HCEC 1CT (cell line): ENCODE measurements around the gene C3orf22.
"Not testable (repeated sequence)": the region's sequence is repeated elsewhere in the genome, so short reads cannot be mapped to it uniquely, and the experiment has no call there.

Source experiments
- DNase-seq: peaks from one replicate; pipeline ENCODE4 v3.0.0-alpha.2; 2017

Gene C3orf22

GRCh38 chr3:126558336-126559071, at the start of gene C3orf22:
Gene C3orf22, minus strand, starts transcription at chr3:126558932. Its CDS starts 5,542 bp downstream, at chr3:126553390.
- no peak for DNase-seq

GRCh38 chr3:126607214-126607908, 48.6 kb upstream of the C3orf22 start:
- peak; percentile 67 for DNase-seq

- no peak for DNase-seq
Observed at GRCh38 chr3:126606001-126606400, 47.3 kb upstream of the C3orf22 start.

- DNase-seq: no peak
Observed at GRCh38 chr3:126604691-126605090, 46.0 kb upstream of the C3orf22 start.

GRCh38 chr3:126599101-126599500, 40.4 kb upstream of the C3orf22 start:
- DNase-seq: no peak

GRCh38 chr3:126595479-126595878, 36.7 kb upstream of the C3orf22 start:
- not testable (repeated sequence) for DNase-seq

GRCh38 chr3:126591515-126591914, 32.8 kb upstream of the C3orf22 start:
- not testable (repeated sequence) for DNase-seq

- DNase-seq: no peak
Observed at GRCh38 chr3:126582311-126582710, 23.6 kb upstream of the C3orf22 start.

- DNase-seq: no peak
Observed at GRCh38 chr3:126581569-126581968, 22.8 kb upstream of the C3orf22 start.

- DNase-seq: no peak
Observed at GRCh38 chr3:126580746-126581145, 22.0 kb upstream of the C3orf22 start.

GRCh38 chr3:126578702-126579101, 20.0 kb upstream of the C3orf22 start:
- DNase-seq: no peak

GRCh38 chr3:126577261-126577660, 18.5 kb upstream of the C3orf22 start:
- DNase-seq: no peak

GRCh38 chr3:126573492-126574117, 14.9 kb upstream of the C3orf22 start:
- DNase-seq: no peak

GRCh38 chr3:126571078-126571477, 12.3 kb upstream of the C3orf22 start:
- no peak for DNase-seq

- no peak for DNase-seq
Observed at GRCh38 chr3:126570103-126570541, 11.4 kb upstream of the C3orf22 start.

GRCh38 chr3:126569390-126569975, 10.8 kb upstream of the C3orf22 start:
- no peak for DNase-seq

GRCh38 chr3:126568776-126569342, 10.1 kb upstream of the C3orf22 start:
- no peak for DNase-seq

- DNase-seq: no peak
Observed at GRCh38 chr3:126567696-126568438, 9.1 kb upstream of the C3orf22 start.

- DNase-seq: no peak
Observed at GRCh38 chr3:126562737-126563276, 4.1 kb upstream of the C3orf22 start.

- DNase-seq: no peak
Observed at GRCh38 chr3:126557761-126558160, 971 bp downstream of the C3orf22 start.

GRCh38 chr3:126557415-126557745, 1.4 kb downstream of the C3orf22 start:
- DNase-seq: no peak
